ENCODE measurements around the gene CLCN1. TPM values are rescaled to one million over a fixed set of nuclear protein-coding genes. Genes with fewer than 3 reads are reported as not detected.

The CLCN1 gene
- total RNA-seq, 4 donors from 2014 or later: 0.64 TPM; not detected in 3

GRCh38 chr7:143351574-143351973 lies 35.7 kb downstream of the CLCN1 start:
- 83% methylated on average over 9 of the region's 9 CpGs for WGBS
- TF ChIP-seq POLR2A (IDR thresholded peaks at IDR 0.05): no peak
- no peak for TF ChIP-seq POLR2AphosphoS5 (IDR thresholded peaks at IDR 0.05)
- no peak for TF ChIP-seq EP300 (IDR thresholded peaks at IDR 0.05)
- TF ChIP-seq CTCF (IDR thresholded peaks at IDR 0.05): no peak

GRCh38 chr7:143352531-143353002 lies 36.7 kb downstream of the CLCN1 start:
- Histone ChIP-seq H3K36me3 (no peaks in the 10 kb centered on the region), H3K9me3 (no peaks in the 10 kb centered on the region), H3K4me1 (no peaks in the 10 kb centered on the region), H3K4me3 (no peak overlapping the region), H3K27ac (no peak overlapping the region), H3K27me3 (peaks cover 19% of the 10 kb centered on the region)
- WGBS: 80% methylated on average over 10 of the region's 11 CpGs
- TF ChIP-seq CTCF (IDR thresholded peaks at IDR 0.05) (no peak), EP300 (IDR thresholded peaks at IDR 0.05) (no peak), POLR2A (IDR thresholded peaks at IDR 0.05) (no peak), POLR2AphosphoS5 (IDR thresholded peaks at IDR 0.05) (no peak)
- DNase-seq (ENCODE audit: low spot score in 2 of 2): no peak

More at GRCh38 chr7:143351574-143351973, 35.7 kb downstream of the CLCN1 start:
- Histone ChIP-seq H3K9me3 (no peaks in the 10 kb centered on the region), H3K27ac (no peak overlapping the region), H3K36me3 (no peaks in the 10 kb centered on the region), H3K27me3 (peaks cover 20% of the 10 kb centered on the region), H3K4me3 (no peak overlapping the region), H3K4me1 (no peaks in the 10 kb centered on the region)
- DNase-seq (ENCODE audit: low spot score in 2 of 2): no peak

GRCh38 chr7:143354376-143354775 lies 38.5 kb downstream of the CLCN1 start:
- Histone ChIP-seq H3K4me1 (no peaks in the 10 kb centered on the region), H3K27ac (no peak overlapping the region), H3K36me3 (no peaks in the 10 kb centered on the region), H3K4me3 (no peak overlapping the region), H3K9me3 (no peaks in the 10 kb centered on the region), H3K27me3 (peaks cover 23% of the 10 kb centered on the region)
- TF ChIP-seq POLR2AphosphoS5 (IDR thresholded peaks at IDR 0.05): no peak
- TF ChIP-seq POLR2A (IDR thresholded peaks at IDR 0.05): no peak
- TF ChIP-seq EP300 (IDR thresholded peaks at IDR 0.05): no peak
- TF ChIP-seq CTCF (IDR thresholded peaks at IDR 0.05): no peak
- 94% methylated on average over 7 of the region's 8 CpGs for WGBS
- DNase-seq (ENCODE audit: low spot score in 2 of 2): no peak

- TF ChIP-seq POLR2AphosphoS5 (IDR thresholded peaks at IDR 0.05): no peak
- TF ChIP-seq POLR2A (IDR thresholded peaks at IDR 0.05): no peak
- no peak for TF ChIP-seq CTCF (IDR thresholded peaks at IDR 0.05)
- TF ChIP-seq EP300 (IDR thresholded peaks at IDR 0.05): no peak
- WGBS: 85% methylated on average over 4 of the region's 8 CpGs
These were observed 39.1 kb downstream of the CLCN1 start for GRCh38 chr7:143354965-143355364.

GRCh38 chr7:143355450-143356385 lies 39.8 kb downstream of the CLCN1 start:
- no peaks in the 10 kb centered on the region for H3K9me3 ChIP-seq
- 95% methylated on average over 16 of the region's 16 CpGs for WGBS
- DNase-seq (ENCODE audit: low spot score in 2 of 2): no peak
- TF ChIP-seq CTCF (IDR thresholded peaks at IDR 0.05): no peak
- TF ChIP-seq EP300 (IDR thresholded peaks at IDR 0.05): no peak
- no peak for TF ChIP-seq POLR2A (IDR thresholded peaks at IDR 0.05)
- no peak for TF ChIP-seq POLR2AphosphoS5 (IDR thresholded peaks at IDR 0.05)
- peaks cover 30% of the 10 kb centered on the region for H3K27me3 ChIP-seq
- no peaks in the 10 kb centered on the region for H3K4me1 ChIP-seq
- no peak overlapping the region for H3K27ac ChIP-seq
- no peaks in the 10 kb centered on the region for H3K36me3 ChIP-seq
- H3K4me3 ChIP-seq: no peak overlapping the region

More at GRCh38 chr7:143354965-143355364, 39.1 kb downstream of the CLCN1 start:
- no peaks in the 10 kb centered on the region for H3K36me3 ChIP-seq
- no peak for DNase-seq (ENCODE audit: low spot score in 2 of 2)
- H3K9me3 ChIP-seq: no peaks in the 10 kb centered on the region
- no peak overlapping the region for H3K27ac ChIP-seq
- H3K4me3 ChIP-seq: no peak overlapping the region
- no peaks in the 10 kb centered on the region for H3K4me1 ChIP-seq
- peaks cover 28% of the 10 kb centered on the region for H3K27me3 ChIP-seq

All from suprapubic skin (tissue), 4 donors.